Neuron (in vitro differentiated cells): ENCODE data around the gene CERS4.

Experiments used
- H2AFZ ChIP-seq: one replicate; pipeline ENCODE4 v1.6.1; 2013; ENCODE audit warnings: low read depth, mild to moderate bottlenecking, inconsistent platforms, low read length, moderate library complexity
- H3K27me3 ChIP-seq: one replicate; pipeline ENCODE4 v1.6.1; 2013; ENCODE audit warnings: low read length; ENCODE audit not compliant: insufficient read depth
- H3K36me3 ChIP-seq: one replicate; pipeline ENCODE4 v1.6.1; 2013; ENCODE audit warnings: low read length; ENCODE audit not compliant: insufficient read depth
- H3K4me1 ChIP-seq: one replicate; pipeline ENCODE4 v1.6.1; 2013; ENCODE audit warnings: low read length; ENCODE audit not compliant: insufficient read depth
- H3K4me3 ChIP-seq: 2 replicates; pipeline ENCODE4 v1.5.1; 2013; ENCODE audit warnings: mild to moderate bottlenecking, low read length, moderate library complexity
- H3K9me3 ChIP-seq: one replicate; pipeline ENCODE4 v1.6.1; 2013; ENCODE audit warnings: low read length

Gene CERS4

GRCh38 chr19:8311461-8312260 is 102.5 kb downstream of the CERS4 start:
- peaks cover 42% of the 10 kb centered on the region for H3K36me3 ChIP-seq
- no peaks in the 10 kb centered on the region for H3K9me3 ChIP-seq
- peaks cover 12% of the 10 kb centered on the region for H3K4me1 ChIP-seq
- no peaks in the 10 kb centered on the region for H3K27me3 ChIP-seq
- H3K4me3 ChIP-seq, result no peak overlapping the region
- no peak overlapping the region for H2AFZ ChIP-seq
